Psoas muscle (tissue), 8 donors: ENCODE results near the gene CHKA. TPM values are rescaled to one million over a fixed set of nuclear protein-coding genes. Genes with fewer than 3 reads are reported as not detected.

ENCODE experiments used
- ATAC-seq, 4 donors: fragments of 200-7000 bp; cut with Tn5 transposase; one replicate each; pipeline ENCODE4 v1.9.1; 2020; ENCODE audit warnings: moderate library complexity in 3 of 4, mild to moderate bottlenecking in 2 of 4
- DNase-seq, 2 donors: peaks; one replicate each; pipeline ENCODE4 v3.0.0-alpha.2; 2020
- H3K27ac ChIP-seq: fragments of 200-600 bp; one replicate; pipeline ENCODE4 v1.8.0; 2022
- H3K27me3 ChIP-seq, 3 donors: fragments of 200-600 bp in 1 of 3; one replicate each; pipeline versions ENCODE4 v1.6.1 to v1.8.0; 2013 to 2022; ENCODE audit warnings: low read length in 2 of 3, mild to moderate bottlenecking in 2 of 3, moderate library complexity in 1 of 3; ENCODE audit not compliant: insufficient read depth in 3 of 3
- H3K36me3 ChIP-seq, 2 donors: fragments of 200-600 bp in 1 of 2; one replicate each; pipeline versions ENCODE4 v1.6.1 to v1.8.0; 2013 to 2022; ENCODE audit warnings: low read depth in 1 of 2, mild to moderate bottlenecking in 1 of 2, moderate library complexity in 1 of 2; ENCODE audit not compliant: insufficient read depth in 1 of 2
- H3K4me1 ChIP-seq: fragments of 200-600 bp; one replicate; pipeline ENCODE4 v1.8.0; 2022
- H3K4me3 ChIP-seq: fragments of 200-600 bp; one replicate; pipeline ENCODE4 v1.8.0; 2022; ENCODE audit warnings: mild to moderate bottlenecking
- H3K9me3 ChIP-seq: fragments of 200-600 bp; one replicate; pipeline ENCODE4 v1.8.0; 2022
- CTCF ChIP-seq: fragments of 200-600 bp; IDR thresholded peaks from one replicate; pipeline ENCODE4 v1.8.0; 2022; ENCODE audit warnings: antibody characterized with exemption
- WGBS, 3 donors: extraction: QIAGEN DNeasy Blood & Tissue Kit; methylation state at CpG; one replicate each; pipeline versions ENCODE4 v1.1.6 to v1.1.7; 2013; 5-methylcytosine and 5-hydroxymethylcytosine counted together
- intact Hi-C, 2 donors: fragments of 100-400 bp; cut with DNase I; formaldehyde crosslinking; loops; one replicate each; pipeline versions ENCODE4 v1.11.0 to v1.14.2; 2022
- polyA plus RNA-seq, 3 donors: library from polyadenylated mRNA; stranded (reverse); fragments of 200-250 nt; gene quantifications; one replicate each; pipeline ENCODE4 v1.2.3, GENCODE V29; 2013
- total RNA-seq, 4 donors: library from RNA; stranded (reverse); fragmentation: NEBNext Ultra II Directional in 2 of 4; extraction: Animal tissue kit (Norgen Biotek cat#: 25700) in 2 of 4; gene quantifications; one replicate each; pipeline versions ENCODE4 v1.2.1 to v1.2.4, GENCODE V29; 2021 to 2023
- donor health status: healthy with polysubstance abuse.
- donor health status: DM: no; HTN: no; CAD: no; lungs with moderate emphysema.
- donor health status: Bipolar disorder and iron deficiency.
- donor health status: healthy.
- donor health status: DM: yes; HTN: yes; CAD: no.
- donor health status: DM: no; HTN: no; CAD: no.
- donor health status: DM: no; HTN: no; CAD: no.
- donor health status: DM: yes; HTN: yes; CAD: no.

The CHKA gene
- total and polyA plus RNA-seq, 7 donors, result 3.6 to 11.2 (median 6.2) TPM

- Histone ChIP-seq H3K4me1 (peaks cover 28% of the 10 kb centered on the region), H3K27me3 (no peaks in the 10 kb centered on the region), H3K36me3 (no peaks in the 10 kb centered on the region), H3K4me3 (peak overlapping the region; percentile 81), H3K9me3 (no peaks in the 10 kb centered on the region), H3K27ac (peak overlapping the region; percentile 99)
- DNase-seq (peak; percentile 66 to 75), ATAC-seq (no peak)
- intact Hi-C loops, result loop anchor here in 1 of 2 donors (5.0 kb wide), 1 partner anchor 87 kb away; no protein-coding TSS in a partner anchor
- WGBS, 3 donors, result 2 to 5% (median 3%) methylated on average over 27 to 73 of the region's 73 CpGs
- TF ChIP-seq CTCF, result no peak
Measured at GRCh38 chr11:68120273-68121066, 718 bp downstream of the CHKA start.

- no peaks in the 10 kb centered on the region for H3K36me3 ChIP-seq
- no peaks in the 10 kb centered on the region for H3K9me3 ChIP-seq
- intact Hi-C loops, result no loop called here
- peak overlapping the region; percentile 99 for H3K27ac ChIP-seq
- peaks cover 28% of the 10 kb centered on the region for H3K4me1 ChIP-seq
- peak overlapping the region; percentile 81 for H3K4me3 ChIP-seq
- H3K27me3 ChIP-seq, result no peaks in the 10 kb centered on the region
- no peak for TF ChIP-seq CTCF
- DNase-seq, result no peak
- no peak for ATAC-seq
- WGBS, 3 donors, result 54 to 73% (median 59%) methylated on average over 4 of the region's 4 CpGs
Measured at GRCh38 chr11:68118706-68119448, 2.3 kb downstream of the CHKA start.

GRCh38 chr11:68117853-68118470, 3.2 kb downstream of the CHKA start:
- 70 to 83% (median 80%) methylated on average over 11 of the region's 11 CpGs for WGBS, 3 donors
- no peaks in the 10 kb centered on the region for H3K27me3 ChIP-seq
- H3K4me3 ChIP-seq, result no peak overlapping the region
- H3K27ac ChIP-seq, result peak overlapping the region; percentile 99
- no peaks in the 10 kb centered on the region for H3K9me3 ChIP-seq
- no peaks in the 10 kb centered on the region for H3K36me3 ChIP-seq
- no peak for TF ChIP-seq CTCF
- intact Hi-C loops, result no loop called here
- H3K4me1 ChIP-seq, result peaks cover 28% of the 10 kb centered on the region
- DNase-seq, result no peak
- no peak for ATAC-seq

GRCh38 chr11:68116974-68117373, 4.2 kb downstream of the CHKA start:
- H3K27ac ChIP-seq, result no peak overlapping the region
- intact Hi-C loops, result no loop called here
- H3K9me3 ChIP-seq, result no peaks in the 10 kb centered on the region
- WGBS, 3 donors, result 73 to 85% (median 83%) methylated on average over 3 of the region's 3 CpGs
- no peak for TF ChIP-seq CTCF
- ATAC-seq, result no peak
- H3K4me3 ChIP-seq, result no peak overlapping the region
- H3K36me3 ChIP-seq, result no peaks in the 10 kb centered on the region
- no peaks in the 10 kb centered on the region for H3K27me3 ChIP-seq
- no peak for DNase-seq
- H3K4me1 ChIP-seq, result peaks cover 24% of the 10 kb centered on the region
